NK-92 (cell line): ENCODE results near the gene TRNAU1AP.
"Not testable (repeated sequence)": the region's sequence is repeated elsewhere in the genome, so short reads cannot be mapped to it uniquely, and the experiment has no call there.

Source experiments
- DNase-seq: peaks from one replicate; lab custom pipeline; 2025; ENCODE audit not compliant: unreplicated experiment; lab: John Stamatoyannopoulos, UW

The TRNAU1AP gene

DNA sequence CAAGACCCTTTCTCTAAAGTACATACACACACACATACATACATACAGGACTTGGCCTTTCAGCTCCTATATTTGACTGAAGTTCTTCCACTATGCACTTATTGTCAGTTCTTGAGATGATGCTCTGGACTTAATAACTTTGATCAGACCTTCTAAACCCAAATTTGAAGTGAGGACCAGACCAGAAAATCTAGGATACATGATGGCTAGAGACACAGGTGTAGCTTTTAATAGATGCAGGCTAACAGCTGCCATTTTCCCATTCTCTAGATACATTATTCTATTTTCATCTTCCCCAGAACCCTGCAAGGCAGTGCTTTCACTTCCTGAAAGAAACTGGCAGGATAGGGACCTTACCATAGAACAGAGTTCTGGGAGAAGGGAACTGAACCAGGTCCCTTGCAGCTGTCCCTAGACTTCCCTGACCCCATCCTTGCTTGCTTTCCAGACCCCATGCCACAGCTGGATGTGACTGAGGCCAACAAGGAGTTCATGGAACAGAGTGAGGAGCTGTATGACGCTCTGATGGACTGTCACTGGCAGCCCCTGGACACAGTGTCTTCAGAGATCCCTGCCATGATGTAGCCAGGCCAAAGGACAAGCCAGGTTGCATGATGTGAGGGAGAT is 24.3 kb downstream of the TRNAU1AP start:
- DNase-seq, result no peak

DNA sequence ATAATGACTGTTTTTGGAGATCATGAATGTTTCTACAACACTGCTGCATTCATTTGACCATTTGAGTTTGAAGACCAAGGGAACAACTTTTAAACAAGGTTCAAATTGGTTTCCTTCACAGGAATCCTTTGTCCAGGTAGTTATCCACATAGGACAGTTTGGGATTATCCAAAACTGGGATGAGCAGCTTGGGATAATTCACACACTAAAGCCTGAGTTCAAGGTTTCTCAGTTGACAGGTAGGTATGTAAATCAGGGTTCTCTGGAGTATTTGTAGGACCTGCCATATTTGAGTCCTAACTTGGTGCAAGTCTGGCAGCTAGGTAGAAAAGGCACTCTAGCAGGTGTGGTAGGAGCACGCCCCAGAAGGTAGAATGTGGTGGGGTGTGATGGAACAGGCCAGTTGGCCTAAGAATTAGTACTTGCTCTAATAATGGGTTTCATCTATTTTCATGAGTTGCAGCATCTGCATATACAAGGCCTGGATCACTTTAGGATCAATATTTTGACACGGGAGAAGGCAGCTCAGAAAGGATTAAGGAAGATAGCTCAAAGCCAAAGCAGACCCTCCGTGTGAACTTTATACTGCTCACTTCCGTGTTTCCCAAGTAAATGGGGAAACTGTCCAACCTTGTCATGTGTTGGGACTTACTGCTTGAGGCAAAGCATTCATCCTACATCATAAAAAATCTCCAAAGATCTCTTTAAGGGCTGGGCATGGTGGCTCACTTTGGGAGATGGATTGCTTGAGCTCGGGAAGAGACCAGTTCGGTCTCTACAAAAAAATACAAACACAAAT is 25.1 kb downstream of the TRNAU1AP start:
- no peak for DNase-seq

DNA sequence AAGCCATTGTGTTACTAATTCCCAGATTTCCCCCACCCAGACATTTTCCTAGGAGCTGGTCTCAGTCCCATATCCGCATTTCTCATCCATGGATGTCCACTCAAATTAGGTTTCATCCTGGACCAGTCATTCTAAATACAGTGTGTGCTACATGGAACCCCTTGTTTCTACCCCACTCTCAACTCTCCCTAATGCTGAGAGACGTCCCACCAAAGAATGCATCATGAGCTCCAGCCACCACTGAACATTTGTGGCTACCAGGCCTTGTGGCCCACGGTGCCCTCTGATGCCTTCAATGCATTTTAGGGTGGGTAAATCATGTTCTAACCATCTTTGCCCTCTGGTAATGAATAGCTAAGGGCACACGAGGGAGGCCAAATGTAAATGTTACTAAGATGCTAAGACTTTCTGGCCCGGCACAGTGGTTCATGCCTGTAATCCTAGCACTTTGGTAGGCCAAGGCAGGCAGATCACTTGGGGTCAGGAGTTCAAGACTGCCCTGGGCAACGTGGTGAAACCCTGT is 25.9 kb downstream of the TRNAU1AP start:
- DNase-seq, result no peak

GRCh38 chr1:28579401-28579800 is 26.5 kb downstream of the TRNAU1AP start:
- DNase-seq, result no peak

GRCh38 chr1:28580722-28581530 is 28.0 kb downstream of the TRNAU1AP start:
- DNase-seq, result no peak

DNA sequence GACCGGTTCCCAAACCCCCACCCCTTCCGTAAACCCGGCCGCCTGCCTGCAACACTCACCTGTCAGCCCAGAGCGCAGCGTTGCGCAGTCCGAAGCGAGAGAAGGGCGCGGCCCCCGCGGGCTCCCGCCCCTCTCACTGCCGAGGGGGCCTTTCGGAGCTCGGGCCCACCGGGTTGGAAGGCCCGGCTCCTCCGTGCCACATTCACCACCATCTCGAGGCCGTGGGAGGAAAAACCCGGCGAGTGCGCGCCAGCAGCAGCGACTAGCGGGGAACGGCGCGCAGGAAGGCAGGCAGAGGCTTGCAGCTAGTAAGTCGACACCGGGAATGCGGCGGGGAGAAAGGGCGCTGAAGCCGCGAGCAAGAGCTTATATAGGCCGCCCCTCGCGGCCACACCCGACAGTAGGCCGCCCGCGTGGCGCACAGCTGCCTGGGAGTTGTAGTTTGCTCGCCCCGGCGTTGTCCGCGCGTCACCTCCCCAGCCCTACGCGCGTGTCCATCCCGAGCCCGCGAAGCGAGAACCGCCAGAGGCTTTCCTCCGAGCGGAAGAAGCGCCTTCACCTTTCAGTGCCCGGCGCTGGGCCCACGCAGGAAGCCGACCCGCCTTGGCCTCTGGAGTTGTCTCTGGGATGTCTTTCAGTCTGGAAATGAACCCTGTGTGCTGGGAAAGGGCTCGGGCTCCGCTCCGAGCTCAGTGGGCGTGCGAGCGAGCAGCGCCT is 28.8 kb downstream of the TRNAU1AP start:
- no peak for DNase-seq

GRCh38 chr1:28582248-28582615 is 29.3 kb downstream of the TRNAU1AP start:
- DNase-seq, result no peak

DNA sequence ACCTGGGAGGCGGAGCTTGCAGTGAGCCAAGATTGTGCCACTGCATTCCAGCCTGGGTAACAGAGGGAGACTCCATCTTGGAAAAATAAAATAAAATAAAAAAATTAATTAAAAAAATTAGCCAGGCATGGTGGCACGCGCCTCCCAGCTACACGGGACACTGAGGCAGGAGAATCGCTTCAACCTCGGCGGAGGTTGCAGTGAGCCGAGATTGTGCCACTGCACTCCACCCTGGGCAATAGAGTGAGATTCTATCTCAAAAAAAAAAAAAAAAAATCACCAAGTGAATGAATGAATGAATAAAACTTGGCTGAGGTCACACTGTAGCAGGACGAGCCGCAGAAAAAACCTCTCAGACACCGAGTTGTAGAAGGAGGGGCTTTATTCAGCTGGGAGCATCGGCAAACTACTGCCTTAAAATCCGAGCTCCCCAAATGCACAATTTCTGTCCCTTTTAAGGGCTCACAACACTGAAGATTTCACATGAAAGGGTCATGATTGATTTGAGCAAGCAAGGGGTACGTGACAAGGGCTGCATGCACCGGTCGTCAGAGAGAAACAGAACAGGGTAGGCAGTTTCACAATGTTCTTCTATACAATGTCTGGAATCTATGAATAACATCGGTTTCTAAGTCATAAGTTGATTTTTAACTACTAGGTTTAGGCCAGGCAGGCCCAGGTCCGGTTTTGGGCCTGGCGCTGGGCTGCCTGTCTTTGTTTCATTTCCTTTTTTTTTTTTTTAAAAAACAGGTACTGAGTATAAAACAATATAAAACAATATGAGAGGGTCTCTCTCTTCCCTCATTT is 33.9 kb downstream of the TRNAU1AP start:
- not testable (repeated sequence) for DNase-seq

DNA sequence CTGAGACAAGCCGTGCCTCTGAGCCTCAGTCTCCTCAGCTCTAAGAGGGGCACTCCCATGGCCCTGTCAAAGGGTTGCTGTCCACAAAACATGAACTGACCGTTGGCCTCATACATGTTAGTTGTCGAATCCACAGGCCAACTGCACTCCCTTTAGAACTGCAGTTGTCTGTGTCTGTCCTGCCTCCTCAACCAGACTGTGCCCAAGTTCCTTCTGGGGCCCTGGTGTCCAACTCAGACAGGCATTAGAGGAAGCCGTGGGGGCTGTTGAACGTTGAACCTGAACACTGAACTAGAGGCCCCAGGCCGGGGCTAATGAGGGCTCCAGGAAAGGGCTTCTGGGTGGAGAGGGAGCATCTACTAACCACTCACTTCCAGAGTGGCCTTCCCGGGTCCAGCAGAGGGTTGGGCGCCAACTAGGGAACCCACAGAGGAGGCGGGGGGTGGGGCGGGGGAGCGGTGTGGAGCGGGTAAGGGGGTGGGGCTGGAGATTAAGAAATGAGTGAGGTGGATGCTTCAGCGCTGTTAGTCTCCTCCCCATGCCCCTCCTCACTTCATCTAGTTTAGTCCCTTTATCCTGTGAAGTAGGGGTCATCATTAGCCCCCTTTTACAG is 38.9 kb downstream of the TRNAU1AP start, which contains the start of gene RAB42:
TSS of gene RAB42 (plus strand) at position 558 of the 613 bp plus-strand sequence. CDS start 247 bp downstream, outside the sequence.
- DNase-seq, result no peak

DNA sequence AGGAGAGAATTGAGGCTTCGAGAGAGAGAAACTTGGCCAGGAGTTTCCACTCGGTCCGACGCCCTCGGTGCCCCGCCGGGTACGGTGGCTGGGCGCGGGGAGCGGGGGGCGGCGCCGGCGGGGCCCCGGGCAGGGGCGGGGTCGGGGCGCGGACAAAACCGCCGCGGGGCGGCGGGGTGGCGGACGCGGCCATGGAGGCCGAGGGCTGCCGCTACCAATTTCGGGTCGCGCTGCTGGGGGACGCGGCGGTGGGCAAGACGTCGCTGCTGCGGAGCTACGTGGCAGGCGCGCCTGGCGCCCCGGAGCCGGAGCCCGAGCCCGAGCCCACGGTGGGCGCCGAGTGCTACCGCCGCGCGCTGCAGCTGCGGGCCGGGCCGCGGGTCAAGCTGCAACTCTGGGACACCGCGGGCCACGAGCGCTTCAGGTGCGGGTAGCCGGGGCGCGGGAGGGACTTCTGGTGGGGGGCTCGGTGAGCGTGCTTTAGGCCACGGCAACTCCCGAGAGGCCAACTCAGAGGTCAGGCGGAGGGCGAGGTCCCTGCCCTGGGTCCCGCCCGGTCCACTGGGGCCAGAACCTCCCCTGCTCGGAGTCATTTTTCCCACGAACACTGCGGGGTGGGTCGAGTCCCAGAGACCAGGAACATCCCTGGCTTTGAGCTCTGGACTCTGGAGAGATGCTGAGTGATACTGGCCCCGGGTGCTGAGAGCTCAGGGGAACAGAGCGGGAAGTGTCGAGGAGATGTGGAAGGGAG is 39.6 kb downstream of the TRNAU1AP start:
- no peak for DNase-seq

- DNase-seq, result not testable (repeated sequence)
Observed at GRCh38 chr1:28593988-28594356, 41.1 kb downstream of the TRNAU1AP start.

DNA sequence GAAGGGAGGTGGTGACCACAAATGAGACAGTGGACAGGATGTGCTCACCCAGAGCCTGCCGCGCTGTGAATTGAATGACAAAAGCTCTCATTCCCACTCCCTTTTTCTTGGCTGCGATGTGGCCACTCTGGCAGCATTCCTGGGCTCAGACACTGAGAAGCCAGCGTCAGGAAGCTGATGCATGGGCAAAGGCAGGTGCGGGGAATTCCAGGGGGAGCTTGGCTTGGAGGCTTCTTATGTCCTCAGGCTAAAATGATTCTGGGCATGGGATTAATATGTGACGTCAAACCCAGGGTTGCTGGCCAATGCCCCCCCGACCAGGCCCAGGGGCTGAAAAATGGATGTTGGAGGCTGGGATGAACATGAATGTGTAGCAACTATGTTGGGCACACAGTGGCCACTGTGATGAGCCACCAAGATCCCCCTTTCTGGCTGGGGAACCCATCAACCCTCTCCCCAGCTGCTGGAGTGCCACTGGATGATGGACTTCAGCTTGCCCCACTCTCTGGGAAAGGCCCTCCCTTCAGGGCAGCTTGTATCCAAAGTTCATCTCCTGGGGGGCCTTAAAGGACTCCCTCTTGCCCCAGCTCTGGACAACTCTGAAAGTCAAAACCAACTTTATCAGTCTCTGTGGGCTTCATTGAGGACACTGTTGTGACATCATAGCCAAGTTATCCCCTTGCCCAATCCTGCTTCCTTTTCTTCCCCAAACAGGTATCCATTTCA is 42.0 kb downstream of the TRNAU1AP start:
- DNase-seq, result not testable (repeated sequence)

- no peak for DNase-seq
Observed at GRCh38 chr1:28595412-28596191, 42.7 kb downstream of the TRNAU1AP start.

DNA sequence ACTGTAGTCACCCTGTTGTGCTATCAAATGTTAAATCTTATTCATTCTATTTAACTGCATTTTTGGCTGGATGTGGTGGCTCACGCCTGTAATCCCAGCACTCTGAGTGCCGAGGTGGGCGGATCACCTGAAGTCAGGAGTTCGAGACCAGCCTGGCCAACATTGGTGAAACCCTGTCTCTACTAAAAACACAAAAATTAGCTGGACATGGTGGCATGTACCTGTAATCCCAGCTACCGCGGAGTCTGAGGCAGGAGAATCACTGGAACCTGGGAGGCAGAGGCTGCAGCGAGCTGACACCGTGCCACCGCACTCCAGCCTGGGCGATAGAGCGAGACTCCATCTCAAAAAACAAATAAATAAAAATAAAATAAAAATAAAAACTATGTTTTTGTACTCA is 43.4 kb downstream of the TRNAU1AP start:
- not testable (repeated sequence) for DNase-seq

DNA sequence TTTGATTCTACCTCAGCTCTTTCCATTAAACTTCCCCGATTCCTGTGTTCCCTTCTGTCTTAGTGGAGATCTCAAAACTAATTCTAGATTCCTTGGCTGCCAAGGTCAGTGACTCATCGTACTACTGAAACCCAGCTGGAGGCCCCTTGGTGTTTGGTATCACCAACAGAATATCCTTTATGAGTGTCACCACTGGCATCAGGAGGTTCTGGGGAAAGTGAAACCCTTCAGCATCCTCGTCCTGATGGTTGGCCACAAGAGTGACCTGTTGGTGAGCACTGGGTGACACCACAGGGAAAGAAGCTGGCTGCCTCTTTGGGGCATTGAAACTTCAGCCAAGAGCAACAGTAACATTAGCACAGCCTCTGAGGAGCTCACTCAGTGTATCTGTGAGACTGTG is 48.8 kb downstream of the TRNAU1AP start:
- no peak for DNase-seq

DNA sequence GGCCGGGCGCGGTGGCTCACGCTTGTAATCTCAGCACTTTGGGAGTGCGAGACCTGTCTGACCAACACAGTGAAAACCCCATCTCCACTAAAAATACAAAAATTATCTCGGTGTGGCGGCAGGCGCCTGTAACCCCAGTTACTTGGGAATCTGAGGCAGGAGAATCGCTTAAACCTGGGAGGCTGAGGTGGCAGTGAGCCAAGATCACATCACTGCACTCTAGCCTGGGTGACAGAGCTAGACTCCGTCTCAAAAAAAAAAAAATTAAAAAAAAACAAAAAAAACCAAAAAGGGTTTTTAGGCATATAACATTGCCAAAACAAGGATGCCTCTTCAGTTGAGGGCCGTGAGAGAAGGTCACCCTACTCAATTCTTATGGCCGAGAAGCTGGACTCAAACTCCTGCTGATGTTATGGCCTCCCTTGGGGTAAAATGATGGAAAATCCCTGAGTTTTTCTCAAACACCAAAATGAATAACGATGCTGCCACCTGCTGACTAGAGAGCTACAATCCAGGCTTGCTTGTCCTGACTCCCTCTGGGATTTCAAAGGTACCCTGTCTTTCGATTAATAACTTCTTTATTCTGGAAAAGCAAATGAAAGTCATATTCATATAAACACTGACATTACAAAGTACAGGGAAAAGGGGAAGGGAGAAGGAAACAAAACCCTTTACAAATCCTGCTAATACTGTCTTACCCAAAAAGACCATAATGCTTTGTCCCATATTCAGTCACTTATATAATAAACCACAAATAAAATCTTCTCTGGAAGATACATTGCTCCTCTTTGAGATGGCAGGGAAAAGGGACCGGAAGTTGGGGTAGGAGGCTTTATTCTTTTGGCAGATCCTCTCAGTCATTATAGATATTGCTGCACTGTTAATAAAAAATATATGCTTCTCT is 49.9 kb downstream of the TRNAU1AP start:
- no peak for DNase-seq
